HUES6 (cell line): ENCODE results near the gene SPTA1.

Source experiments
- H3K27ac ChIP-seq: 2 replicates; pipeline ENCODE4 v1.7.0; 2013; ENCODE audit warnings: low read depth, mild to moderate bottlenecking, low read length, inconsistent platforms
- H3K27me3 ChIP-seq: 2 replicates; pipeline ENCODE4 v1.6.1; 2013; ENCODE audit warnings: low read length; ENCODE audit not compliant: control insufficient read depth, insufficient read depth
- H3K36me3 ChIP-seq: 2 replicates; pipeline ENCODE4 v1.6.1; 2013; ENCODE audit warnings: low read length; ENCODE audit not compliant: control insufficient read depth, insufficient read depth
- H3K4me1 ChIP-seq: 2 replicates; pipeline ENCODE4 v1.6.1; 2013; ENCODE audit warnings: low read length; ENCODE audit not compliant: control insufficient read depth, insufficient read depth
- H3K4me3 ChIP-seq: 2 replicates; pipeline ENCODE4 v1.5.1; 2013; ENCODE audit warnings: low read depth, low read length
- H3K9ac ChIP-seq: one replicate; pipeline ENCODE4 v1.6.1; 2013; ENCODE audit warnings: mild to moderate bottlenecking, low read length
- H3K9me3 ChIP-seq: 2 replicates; pipeline ENCODE4 v1.6.1; 2013; ENCODE audit warnings: low read depth, low read length; ENCODE audit not compliant: control insufficient read depth, insufficient read depth

Gene SPTA1

GRCh38 chr1:158685085-158685484 lies 1.4 kb downstream of the SPTA1 start:
- H3K4me3 ChIP-seq, result no peak overlapping the region
- no peaks in the 10 kb centered on the region for H3K9me3 ChIP-seq
- H3K27me3 ChIP-seq, result no peaks in the 10 kb centered on the region
- no peaks in the 10 kb centered on the region for H3K4me1 ChIP-seq
- H3K9ac ChIP-seq, result no peak overlapping the region
- H3K27ac ChIP-seq, result no peak overlapping the region
- no peaks in the 10 kb centered on the region for H3K36me3 ChIP-seq

GRCh38 chr1:158681606-158682005 lies 4.9 kb downstream of the SPTA1 start:
- H3K36me3 ChIP-seq, result no peaks in the 10 kb centered on the region
- H3K9ac ChIP-seq, result no peak overlapping the region
- H3K27ac ChIP-seq, result no peak overlapping the region
- H3K27me3 ChIP-seq, result no peaks in the 10 kb centered on the region
- no peak overlapping the region for H3K4me3 ChIP-seq
- H3K9me3 ChIP-seq, result no peaks in the 10 kb centered on the region
- H3K4me1 ChIP-seq, result no peaks in the 10 kb centered on the region

DNA sequence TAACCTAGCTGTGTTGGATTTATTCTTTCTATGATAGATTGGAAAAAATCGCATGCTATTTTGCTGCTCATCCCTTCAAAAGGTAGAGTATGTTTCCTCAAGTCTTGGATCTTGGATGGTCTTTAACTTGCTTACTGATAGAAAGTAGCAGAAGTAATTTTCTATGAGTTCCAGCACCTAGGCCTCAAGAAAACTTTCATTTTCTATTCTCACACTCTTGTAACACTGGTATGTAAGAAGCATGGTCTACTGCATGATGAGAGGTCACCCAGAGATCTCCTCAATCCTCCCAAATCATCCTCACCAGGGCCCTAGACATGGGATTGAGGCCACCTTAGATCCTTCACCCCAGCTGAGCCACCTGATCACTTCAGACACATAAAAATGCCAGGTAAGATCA lies 7.2 kb downstream of the SPTA1 start:
- H3K27ac ChIP-seq, result no peak overlapping the region
- H3K9ac ChIP-seq, result no peak overlapping the region
- no peaks in the 10 kb centered on the region for H3K27me3 ChIP-seq
- no peaks in the 10 kb centered on the region for H3K4me1 ChIP-seq
- H3K9me3 ChIP-seq, result no peaks in the 10 kb centered on the region
- H3K36me3 ChIP-seq, result no peaks in the 10 kb centered on the region
- no peak overlapping the region for H3K4me3 ChIP-seq

GRCh38 chr1:158675563-158676323 lies 10.8 kb downstream of the SPTA1 start:
- no peaks in the 10 kb centered on the region for H3K4me1 ChIP-seq
- no peaks in the 10 kb centered on the region for H3K9me3 ChIP-seq
- no peaks in the 10 kb centered on the region for H3K27me3 ChIP-seq
- no peak overlapping the region for H3K4me3 ChIP-seq
- no peak overlapping the region for H3K27ac ChIP-seq
- no peak overlapping the region for H3K9ac ChIP-seq
- no peaks in the 10 kb centered on the region for H3K36me3 ChIP-seq

- Histone ChIP-seq H3K4me3 (no peak overlapping the region), H3K9me3 (no peaks in the 10 kb centered on the region), H3K27ac (no peak overlapping the region), H3K36me3 (no peaks in the 10 kb centered on the region), H3K9ac (no peak overlapping the region), H3K4me1 (no peaks in the 10 kb centered on the region), H3K27me3 (no peaks in the 10 kb centered on the region)
These were observed 12.2 kb downstream of the SPTA1 start for GRCh38 chr1:158674302-158674701.

GRCh38 chr1:158666037-158666436 lies 20.5 kb downstream of the SPTA1 start:
- Histone ChIP-seq H3K36me3 (no peaks in the 10 kb centered on the region), H3K27ac (no peak overlapping the region), H3K4me3 (no peak overlapping the region), H3K4me1 (no peaks in the 10 kb centered on the region), H3K9me3 (no peaks in the 10 kb centered on the region), H3K9ac (no peak overlapping the region), H3K27me3 (no peaks in the 10 kb centered on the region)

DNA sequence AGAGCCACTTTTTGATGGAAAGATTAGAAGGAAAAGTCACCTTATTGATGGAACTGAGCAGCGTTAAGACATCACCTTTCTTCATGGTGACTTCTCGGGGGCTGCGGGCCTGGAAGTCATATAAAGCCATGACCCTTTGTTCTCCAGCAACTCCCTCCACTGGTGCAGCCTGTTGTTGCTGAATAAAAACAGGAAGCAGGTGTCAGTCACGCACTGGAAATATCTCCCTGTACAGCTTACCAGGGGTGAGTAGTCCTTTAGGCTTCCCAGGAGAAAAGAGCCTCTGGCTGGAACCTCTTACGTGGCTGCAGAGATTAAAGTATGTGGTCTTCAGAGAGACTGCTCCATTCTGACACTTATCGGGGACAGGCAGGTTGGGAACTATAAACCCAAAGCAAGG lies 31.9 kb downstream of the SPTA1 start:
- no peak overlapping the region for H3K27ac ChIP-seq
- no peaks in the 10 kb centered on the region for H3K9me3 ChIP-seq
- no peak overlapping the region for H3K4me3 ChIP-seq
- H3K4me1 ChIP-seq, result no peaks in the 10 kb centered on the region
- no peaks in the 10 kb centered on the region for H3K27me3 ChIP-seq
- no peak overlapping the region for H3K9ac ChIP-seq
- H3K36me3 ChIP-seq, result no peaks in the 10 kb centered on the region

- Histone ChIP-seq H3K27ac (no peak overlapping the region), H3K4me1 (no peaks in the 10 kb centered on the region), H3K27me3 (no peaks in the 10 kb centered on the region), H3K9me3 (no peaks in the 10 kb centered on the region), H3K36me3 (no peaks in the 10 kb centered on the region), H3K4me3 (no peak overlapping the region), H3K9ac (no peak overlapping the region)
These were observed 32.4 kb downstream of the SPTA1 start for GRCh38 chr1:158654086-158654485.

- Histone ChIP-seq H3K27ac (no peak overlapping the region), H3K4me3 (no peak overlapping the region), H3K9me3 (no peaks in the 10 kb centered on the region), H3K36me3 (no peaks in the 10 kb centered on the region), H3K4me1 (no peaks in the 10 kb centered on the region), H3K9ac (no peak overlapping the region), H3K27me3 (no peaks in the 10 kb centered on the region)
These were observed 33.7 kb downstream of the SPTA1 start for GRCh38 chr1:158652721-158653334.

GRCh38 chr1:158649052-158649451 lies 37.5 kb downstream of the SPTA1 start:
- Histone ChIP-seq H3K27ac (no peak overlapping the region), H3K36me3 (no peaks in the 10 kb centered on the region), H3K4me1 (no peaks in the 10 kb centered on the region)

DNA sequence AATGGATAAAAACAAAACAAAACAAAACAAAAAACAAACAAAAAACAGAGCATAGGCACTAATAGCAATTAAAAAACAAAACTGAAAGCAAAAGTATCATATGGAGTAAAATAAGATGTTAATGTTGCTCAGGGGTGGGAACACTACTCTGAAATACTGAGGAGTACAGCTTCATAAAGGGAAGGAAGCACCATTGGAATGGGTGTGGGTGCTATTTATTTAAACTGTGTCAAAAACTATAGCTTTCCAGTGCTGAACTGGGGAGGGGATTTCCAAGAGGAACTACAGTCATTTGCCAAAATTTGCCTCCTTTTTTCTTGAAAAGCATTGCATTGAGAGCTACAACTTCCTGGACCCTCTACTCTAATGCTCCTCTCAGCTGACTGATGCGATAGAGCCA lies 40.0 kb downstream of the SPTA1 start:
- no peak overlapping the region for H3K27ac ChIP-seq
- H3K27me3 ChIP-seq, result no peaks in the 10 kb centered on the region
- no peaks in the 10 kb centered on the region for H3K9me3 ChIP-seq
- H3K4me1 ChIP-seq, result no peaks in the 10 kb centered on the region
- H3K4me3 ChIP-seq, result no peak overlapping the region
- H3K36me3 ChIP-seq, result no peaks in the 10 kb centered on the region
- H3K9ac ChIP-seq, result no peak overlapping the region

More at GRCh38 chr1:158649052-158649451, 37.5 kb downstream of the SPTA1 start:
- H3K4me3 ChIP-seq, result no peak overlapping the region
- no peak overlapping the region for H3K9ac ChIP-seq
- H3K9me3 ChIP-seq, result no peaks in the 10 kb centered on the region
- H3K27me3 ChIP-seq, result no peaks in the 10 kb centered on the region
